GM21515 (cell line): ENCODE data around the gene SZT2.

Source experiments
- ATAC-seq: cut with Tn5 transposase; IDR thresholded peaks from one replicate; pipeline ENCODE4 v1.9.1; 2021; ENCODE audit not compliant: unreplicated experiment

The SZT2 gene

DNA sequence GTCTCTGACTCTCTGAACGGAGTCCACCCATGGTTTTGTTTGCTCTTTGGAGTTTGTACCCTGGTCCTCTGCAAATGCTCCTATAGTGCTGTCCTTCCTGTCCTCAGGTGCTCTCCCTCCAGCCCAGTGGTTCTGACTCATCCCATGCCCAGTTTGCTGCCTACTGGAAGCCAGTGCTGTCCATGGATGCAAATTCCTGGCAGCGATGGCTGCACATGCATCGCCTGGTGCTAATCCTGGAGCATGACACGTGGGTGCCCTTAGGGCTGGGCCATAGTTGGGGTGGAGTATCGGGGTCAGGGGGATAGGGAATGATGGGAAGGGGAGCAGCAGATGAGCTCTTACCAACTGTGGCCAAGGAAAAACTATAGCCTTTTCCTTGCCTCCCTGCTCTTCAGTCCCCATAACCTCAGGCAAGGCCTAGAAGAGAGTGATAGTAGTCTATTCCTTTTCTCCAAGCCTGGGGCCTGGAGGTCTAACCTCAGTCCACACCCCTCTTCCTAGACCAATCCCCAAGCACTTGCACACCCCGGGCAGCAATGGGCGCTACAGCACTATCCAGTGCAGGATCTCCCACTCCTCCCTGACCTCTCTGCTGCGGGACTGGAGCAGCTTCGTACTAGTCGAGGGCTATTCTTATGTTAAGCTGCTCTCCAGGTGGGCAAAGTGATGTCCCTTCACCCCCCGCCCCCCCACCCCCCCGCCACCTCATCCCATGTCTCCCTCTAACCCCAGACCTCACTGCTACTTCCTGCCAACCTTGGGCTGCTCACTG is 32.5 kb downstream of the SZT2 start:
- ATAC-seq, result no peak

DNA sequence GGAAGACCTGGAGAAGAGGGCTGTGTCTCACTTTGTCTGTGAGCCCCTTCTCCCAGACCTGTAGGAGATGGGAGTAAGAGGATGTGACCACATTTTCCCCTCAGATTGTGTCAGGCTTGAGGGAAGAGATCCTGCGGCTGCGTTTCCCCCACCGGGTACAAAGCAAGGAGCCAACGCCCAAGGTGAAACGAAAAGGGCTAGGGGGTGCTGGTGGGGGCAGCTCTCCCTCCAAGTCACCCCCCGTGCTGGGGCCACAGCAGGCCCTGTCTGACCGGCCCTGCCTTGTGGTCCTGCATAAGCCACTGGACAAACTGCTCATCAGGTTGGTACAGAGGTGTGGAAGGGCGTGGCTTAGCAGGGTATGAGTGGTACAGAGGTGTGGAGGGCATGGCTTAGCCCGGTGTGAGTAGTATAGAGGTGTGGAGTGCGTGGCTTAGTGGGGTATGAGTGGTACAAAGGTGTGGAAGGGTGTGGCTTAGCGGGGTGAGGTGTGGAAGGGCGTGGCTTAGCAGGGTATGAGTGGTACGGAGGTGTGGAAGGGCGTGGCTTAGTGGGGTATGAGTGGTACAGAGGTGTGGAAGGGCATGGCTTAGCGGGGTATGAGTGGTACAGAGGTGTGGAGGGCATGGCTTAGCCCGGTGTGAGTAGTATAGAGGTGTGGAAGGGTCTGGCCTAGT is 33.4 kb downstream of the SZT2 start:
- ATAC-seq, result no peak

DNA sequence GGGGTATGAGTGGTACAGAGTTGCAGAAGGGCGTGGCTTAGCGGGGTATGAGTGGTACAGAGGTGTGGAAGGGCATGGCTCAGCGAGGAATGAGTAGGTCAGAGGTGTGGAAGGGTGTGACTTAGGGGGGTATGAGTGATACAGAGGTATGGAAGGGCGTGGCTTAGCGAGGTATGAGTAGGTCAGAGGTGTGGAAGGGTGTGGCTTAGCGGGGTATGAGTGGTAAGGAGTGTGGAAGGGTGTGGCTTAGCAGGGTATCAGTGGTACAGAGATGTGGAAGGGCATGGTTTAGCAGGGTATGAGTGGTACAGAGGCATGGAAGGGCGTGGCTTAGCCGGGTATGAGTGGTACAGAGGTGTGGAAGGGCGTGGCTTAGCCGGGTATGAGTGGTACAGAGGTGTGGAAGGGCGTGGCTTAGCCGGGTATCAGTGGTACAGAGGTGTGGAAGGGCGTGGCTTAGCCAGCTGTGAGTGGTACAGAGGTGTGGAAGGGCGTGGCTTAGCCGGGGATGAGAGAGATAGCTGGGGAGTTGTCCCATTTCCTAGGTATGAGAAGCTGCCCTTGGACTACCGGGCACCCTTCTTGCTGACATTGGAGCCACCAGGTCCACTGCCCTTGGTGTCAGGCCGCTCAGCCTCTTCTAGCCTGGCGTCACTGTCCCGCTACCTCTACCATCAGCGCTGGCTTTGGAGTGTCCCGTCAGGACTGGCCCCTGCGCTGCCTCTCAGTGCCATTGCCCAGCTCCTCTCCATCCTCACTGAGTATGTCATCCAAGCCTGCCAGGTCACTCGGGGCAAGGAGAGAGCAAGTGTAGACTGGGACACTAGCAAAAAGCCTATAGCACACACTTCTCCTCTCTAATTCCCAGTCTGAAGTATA is 34.2 kb downstream of the SZT2 start:
- no peak for ATAC-seq

DNA sequence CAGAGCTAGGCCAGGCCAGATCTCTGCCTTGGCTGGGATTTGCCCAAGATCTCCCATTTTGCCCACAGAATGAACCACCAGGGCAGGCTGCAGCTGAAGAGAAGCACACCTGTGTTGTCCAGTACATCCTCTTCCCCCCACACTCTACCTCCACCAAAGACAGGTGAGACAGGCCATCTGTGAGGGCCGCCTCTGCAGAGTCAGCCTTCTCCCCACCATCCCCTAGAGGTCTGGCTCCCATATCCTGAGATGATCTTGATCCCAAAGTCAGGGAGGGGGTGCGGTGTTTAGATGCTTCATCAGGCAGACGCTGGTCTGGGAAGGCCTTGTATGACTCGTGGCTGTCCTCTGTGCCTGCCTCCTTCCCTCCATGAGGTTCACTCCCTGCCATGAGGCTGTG is 35.3 kb downstream of the SZT2 start:
- ATAC-seq, result no peak

DNA sequence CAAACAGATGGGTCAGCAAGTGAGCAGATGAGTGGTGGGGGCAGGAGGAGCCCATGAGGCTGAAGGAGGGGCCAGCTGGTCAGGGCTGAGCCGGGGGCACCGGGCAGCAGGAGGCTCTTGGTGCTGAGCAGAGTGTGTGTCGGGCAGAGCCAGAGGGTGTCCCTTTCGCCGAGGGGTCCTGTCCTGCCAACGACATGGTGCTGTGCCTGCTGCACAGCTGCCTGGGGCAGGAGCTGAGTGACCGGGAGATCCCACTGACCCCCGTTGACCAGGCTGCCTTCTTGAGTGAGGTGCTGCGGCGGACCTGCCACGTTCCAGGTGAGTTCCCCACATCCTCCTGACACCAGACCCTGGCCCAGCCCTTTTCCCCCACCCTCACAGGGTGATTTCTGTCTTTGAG is 36.5 kb downstream of the SZT2 start:
- no peak for ATAC-seq

DNA sequence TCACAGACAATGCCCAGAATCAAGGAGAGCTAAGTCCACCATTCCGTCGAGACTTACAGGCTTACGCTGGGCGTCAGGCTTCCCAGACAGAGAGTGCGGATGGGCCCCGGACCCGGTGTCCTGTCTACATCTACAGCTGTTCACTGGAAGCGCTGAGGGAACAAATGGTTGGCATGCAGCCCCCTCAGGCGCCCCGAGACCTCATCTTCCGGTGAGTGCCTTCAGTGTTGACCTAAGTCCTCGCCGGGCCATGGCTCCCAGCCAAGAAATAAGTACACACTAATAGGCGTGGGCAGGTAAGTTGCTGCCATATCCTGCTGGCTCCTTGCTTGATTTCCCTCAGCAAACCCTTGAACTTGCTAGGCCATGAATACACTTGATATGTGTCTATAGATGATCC is 37.8 kb downstream of the SZT2 start:
- ATAC-seq, result no peak

DNA sequence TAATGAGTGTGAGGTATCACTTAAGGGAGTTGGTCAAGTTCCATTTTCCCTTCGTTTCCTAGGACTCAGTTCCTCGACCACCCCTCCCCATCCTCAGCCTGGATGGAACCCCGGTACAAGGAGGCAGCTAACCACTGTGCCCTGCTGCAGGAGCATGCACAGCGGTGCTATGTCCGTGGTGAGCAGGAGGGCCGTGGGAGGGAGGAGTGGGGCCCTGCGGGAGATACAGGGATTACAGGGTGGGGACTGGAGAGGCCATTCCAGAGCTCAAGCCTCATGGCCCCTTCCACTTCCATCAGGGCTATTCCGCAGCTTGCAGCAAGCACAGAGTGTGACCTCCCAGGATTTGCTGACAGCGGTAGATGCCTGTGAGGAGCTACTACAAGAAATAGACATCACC is 38.2 kb downstream of the SZT2 start:
- ATAC-seq, result no peak

DNA sequence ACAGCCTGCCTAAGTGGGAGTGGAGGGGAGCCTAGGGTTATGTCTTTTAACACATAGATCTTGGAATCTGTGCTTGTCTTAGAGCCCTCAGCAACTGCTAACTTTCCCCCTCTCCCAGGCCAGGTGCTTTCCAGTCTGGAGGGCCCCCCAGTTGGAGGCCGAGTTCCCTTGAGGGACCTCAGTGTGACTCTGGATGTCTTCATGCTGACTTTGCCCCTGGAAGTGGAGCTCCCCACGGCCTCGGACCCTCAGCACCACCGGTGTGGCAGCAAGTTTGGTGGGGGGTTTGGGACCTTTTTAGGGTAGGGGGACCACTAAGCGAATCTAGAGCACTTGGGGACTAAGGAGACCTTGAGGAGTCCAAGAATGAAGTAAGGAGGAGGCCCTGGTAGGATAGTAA is 41.1 kb downstream of the SZT2 start:
- ATAC-seq, result no peak

DNA sequence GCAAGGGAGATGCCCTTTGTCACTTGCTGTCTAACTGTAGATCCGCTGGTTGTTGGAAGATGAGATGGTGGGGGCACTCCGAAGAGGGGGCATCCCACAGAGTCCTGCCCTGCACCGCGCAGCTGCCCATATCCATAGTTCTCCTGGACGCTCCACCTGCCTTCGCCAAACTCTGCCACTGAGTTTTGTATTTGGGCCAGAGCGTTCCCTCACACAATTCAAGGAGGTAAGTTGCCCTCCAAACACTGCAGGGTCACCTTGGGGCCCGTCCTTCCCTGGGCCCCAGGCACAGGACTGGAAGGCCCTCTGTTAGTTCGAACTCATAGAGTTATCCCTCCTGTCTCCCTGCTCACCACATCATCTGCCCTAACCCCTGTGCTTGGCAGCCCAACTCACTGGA is 42.0 kb downstream of the SZT2 start:
- no peak for ATAC-seq

DNA sequence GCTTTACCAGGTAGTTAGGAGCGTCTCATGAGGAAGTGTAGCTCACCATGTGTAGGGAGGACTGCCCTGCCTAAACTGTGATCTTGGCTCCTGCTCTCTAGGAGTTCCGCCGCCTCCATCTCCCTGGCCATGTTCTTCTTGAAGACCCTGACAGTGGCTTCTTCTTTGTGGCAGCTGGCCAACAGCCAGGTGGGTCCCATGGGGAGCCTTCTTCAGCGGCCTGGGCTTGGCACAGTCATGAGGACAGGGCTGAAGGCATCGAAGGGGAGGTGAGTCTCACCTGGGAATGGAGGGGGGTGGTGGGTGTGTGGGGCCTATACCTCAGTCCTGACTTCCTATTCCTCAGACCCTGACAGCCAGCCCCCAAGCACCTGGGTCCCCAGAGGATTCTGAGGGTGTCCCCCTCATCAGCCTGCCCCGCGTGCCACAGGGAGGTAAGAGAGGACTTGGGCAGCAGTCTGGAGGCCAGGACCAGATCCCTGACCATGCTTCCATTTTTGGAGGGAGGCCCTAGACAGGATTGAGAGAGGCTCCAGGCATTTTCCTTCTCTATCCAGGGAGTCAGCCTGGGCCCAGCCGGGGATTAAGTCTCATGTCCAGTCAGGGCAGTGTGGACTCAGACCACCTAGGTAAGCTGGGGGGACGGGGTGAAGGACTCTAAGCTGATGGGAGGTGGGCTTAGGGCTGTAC is 42.6 kb downstream of the SZT2 start:
- ATAC-seq, result no peak

DNA sequence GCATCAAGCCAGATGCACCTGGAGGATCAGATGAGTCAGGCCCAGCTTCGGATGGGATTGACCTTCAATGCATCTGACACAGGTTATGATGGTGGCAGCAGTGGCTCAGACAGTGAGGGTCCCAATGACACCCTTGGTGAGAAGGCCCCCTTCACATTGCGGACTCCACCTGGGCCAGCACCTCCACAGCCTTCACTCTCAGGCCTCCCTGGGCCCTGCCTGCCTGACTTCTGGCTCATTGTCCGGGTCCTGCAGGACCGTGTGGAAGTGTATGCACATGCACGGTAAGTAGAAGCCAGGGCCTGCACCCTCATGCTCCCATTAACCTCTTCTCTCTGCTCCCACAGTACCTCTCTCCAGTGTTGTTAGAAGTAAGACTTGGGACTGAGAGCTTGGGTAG is 43.2 kb downstream of the SZT2 start:
- ATAC-seq, result no peak

DNA sequence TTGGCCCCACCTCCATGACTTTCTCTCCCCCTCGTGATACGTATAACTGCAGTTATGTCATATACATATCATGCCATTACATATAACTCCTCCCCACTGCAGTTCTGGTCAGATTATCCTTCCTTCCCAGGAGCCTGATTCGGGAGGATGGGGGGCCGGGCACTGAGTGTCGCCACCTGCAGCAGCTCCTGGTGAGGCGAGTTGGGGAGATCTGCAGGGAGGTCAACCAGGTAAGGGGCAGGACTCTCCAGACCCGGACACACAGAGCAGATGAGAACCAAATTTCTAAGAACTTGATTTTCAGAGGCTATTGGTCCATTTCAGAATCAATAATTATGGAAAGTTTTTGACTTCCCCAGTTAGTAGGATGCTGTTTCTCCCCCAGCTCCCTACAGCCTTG is 44.6 kb downstream of the SZT2 start:
- ATAC-seq, result no peak

DNA sequence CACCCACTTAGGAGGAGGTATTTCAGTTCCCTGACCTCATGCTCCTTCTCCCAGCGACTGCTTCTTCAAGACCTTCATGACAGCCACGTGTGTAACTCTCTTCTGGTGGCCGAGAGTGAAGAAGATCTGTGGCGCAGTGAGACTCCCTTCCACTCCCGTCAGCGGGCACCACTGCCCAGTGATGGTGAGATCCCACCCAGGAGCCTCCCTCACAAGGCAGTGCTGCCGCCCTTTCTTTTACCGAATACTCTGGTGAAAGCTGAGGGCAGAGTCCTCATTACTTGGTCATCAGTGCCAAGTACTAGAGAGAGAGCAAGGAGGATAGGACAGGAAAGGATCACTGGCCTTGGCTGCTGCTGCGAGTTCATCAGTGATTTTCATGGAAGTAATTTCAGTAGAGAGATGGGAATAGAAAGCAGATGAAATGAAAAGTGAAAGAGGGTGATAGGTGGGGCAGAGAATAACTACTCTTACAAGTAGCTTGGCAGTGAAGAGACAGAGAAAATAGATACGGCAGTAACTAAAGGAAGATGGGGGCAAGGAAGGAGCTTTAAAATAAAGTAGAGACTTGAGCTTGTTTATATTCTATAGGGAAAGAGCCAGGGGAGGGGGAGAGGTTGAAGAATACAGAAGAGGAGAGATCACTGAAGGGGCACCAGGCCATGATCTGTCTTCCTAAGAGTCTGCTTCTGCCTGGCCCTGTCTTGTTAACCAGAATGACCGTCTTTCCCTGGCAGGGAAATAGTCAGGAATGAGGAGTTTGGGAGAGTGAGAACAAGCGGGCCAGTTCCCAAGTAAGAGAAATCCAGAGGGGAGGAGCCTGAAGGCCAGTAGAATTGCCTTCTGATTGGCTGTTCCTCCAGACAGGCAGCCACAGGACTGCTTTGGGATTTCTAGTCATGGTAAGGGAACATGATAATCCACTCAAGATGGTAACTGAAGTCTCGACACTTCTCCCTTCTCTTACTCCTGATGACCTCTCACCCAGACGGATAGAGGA is 45.7 kb downstream of the SZT2 start:
- ATAC-seq, result no peak

DNA sequence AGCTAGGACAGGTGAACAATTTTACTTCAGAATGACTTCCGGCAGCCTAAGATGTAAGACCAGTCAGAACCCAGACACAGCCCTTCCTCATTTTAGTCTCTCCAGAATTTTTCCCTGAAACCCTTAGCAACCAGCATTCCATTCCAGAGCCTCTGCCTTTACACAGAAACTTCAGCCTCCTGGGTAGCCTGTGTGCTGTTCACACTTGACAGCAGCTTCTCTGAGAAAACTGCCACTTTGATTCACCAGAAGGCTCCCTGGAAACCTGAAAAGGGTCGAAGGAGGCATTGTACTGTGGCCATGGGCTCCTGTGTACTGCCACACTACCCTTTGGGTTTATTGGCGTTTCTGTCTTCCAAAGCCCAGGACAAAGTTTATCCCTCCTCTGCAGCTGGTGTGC is 46.7 kb downstream of the SZT2 start:
- no peak for ATAC-seq

DNA sequence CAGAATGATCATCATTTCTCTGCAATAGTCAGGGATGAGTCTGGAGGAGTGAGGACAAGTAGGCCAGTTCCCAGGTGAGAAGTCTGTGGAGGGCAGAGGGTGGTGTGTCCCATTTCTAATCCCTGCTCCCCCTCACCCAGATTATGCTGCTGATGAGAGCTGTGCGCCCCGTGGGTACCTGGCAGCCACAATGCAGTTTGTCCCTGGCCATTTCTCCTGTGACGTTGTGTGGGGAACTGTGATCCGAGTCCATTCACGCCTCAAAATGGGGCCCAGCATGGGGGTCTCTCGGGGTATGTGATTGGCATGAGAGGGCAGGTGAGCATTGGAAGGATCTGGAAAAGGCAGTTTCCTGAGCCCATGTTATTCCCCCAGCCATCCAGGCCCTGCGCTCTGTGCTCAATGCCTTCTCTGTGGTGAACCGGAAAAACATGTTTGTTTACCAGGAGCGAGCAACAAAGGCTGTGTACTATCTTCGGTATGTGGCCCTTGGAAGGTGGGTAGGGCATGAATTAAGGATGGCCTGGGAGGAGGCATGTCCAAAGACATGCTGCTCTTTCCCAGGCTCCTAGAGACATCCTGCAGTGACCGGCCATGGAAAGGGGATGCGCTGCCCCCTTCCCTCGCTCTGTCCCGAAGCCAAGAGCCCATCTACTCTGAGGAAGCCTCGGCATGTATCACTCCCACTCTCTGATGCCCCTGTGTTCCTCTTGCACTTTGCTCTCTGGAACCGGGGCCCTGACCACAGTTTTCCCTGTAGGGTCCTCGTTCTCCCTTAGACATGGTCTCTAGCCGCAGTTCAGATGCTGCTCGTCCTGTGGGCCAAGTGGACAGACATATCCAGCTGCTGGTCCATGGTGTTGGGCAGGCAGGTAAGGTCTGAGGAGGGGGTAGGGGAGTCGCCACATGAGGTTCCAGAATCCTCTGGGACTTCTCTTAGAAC is 47.6 kb downstream of the SZT2 start:
- ATAC-seq, result no peak

DNA sequence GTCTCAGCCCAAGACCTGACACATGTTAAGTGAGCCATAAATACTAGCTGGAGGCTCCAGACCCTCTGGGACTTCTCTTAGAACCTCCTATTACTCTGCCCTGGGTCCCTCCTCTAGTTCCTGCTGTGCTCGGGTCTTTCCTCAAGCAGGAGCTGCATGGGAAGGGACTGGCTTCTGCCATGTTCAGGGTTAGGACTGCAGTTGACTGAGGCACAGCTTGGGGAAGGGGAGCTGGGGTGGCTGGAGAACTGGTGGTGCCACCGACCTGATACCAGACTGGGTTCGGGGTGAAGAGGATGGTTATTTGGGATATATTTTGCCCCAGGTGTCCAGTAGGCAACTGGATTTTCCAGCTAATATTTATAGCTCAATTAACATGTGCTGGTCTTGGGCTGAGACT is 48.3 kb downstream of the SZT2 start:
- no peak for ATAC-seq

DNA sequence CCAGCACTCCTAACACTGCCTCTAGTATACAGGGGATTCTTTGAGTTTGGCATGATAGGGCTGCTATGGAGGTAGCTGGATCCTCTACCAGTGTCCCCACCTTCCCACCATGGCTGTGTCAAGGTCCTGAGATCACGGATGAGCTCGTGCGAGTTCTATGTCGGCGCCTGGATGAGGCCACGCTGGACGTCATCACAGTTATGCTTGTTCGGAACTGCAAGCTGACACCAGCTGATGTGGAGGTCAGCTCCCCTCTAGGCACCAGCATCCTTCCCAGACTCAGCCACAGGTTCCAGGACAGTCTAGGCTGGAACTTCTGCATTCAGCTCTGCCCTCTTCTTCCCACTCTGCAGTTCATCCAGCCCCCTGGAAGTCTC is 48.9 kb downstream of the SZT2 start:
- ATAC-seq, result no peak

DNA sequence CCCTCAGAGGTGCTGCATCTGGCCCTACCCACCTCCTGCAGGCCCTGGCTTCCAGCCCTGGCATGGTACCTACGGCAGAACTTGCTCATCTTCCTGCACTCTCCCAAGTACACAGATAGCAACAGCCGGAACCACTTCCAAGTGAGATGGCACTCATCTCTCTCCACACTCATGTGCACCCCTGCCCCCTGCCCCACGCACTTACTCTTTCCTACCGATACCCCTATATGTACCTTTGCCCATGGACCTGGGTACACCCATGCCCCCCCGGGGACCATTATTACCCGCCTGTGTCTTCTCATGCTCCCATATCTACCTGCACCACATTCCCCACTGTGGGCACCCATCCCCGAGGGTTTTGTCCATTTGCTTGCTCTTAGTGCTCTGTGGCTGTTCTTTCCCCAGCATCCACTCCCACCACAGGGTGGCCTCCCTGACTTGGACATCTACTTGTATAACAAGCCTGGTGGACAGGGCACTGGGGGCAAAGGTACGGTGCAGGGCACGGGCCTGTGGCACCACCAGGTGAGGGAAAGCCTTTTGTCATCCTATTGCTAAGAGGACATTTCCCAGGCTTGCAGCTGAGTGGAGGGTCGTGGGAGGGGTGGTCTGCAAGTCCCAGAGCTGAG is 49.4 kb downstream of the SZT2 start:
- no peak for ATAC-seq

DNA sequence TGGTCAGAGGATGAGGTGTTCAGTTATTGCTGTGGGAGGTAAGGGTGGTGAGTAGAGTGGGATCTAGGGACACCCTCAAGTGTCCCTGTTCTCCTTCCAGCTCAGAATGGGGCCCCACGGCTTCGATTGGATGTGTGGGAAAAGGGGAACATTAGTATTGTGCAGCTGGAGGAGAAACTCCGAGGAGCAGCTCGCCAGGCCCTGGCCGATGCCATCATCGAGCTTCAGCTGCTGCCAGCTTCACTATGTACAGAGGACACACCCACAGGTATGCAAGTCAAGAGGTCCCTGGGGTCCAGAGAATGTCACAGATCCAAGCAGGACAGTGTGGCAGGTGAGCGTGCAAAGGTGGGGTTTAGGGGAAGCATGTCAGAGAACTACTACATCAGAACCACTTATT is 50.1 kb downstream of the SZT2 start:
- ATAC-seq, result no peak
